Caki2 (cell line): Measurements from ENCODE around the gene NETO2. TPM values are rescaled to one million over a fixed set of nuclear protein-coding genes. Genes with fewer than 3 reads are reported as not detected.
"Not testable (repeated sequence)": the region's sequence is repeated elsewhere in the genome, so short reads cannot be mapped to it uniquely, and the experiment has no call there.

Source experiments
- DNase-seq: peaks from one replicate; pipeline ENCODE4 v3.0.0-alpha.2; 2015; ENCODE audit warnings: low read depth
- in situ Hi-C: cut with HindIII; loops from 2 replicates; pipeline ENCODE4 v1.10.0; 2016; ENCODE audit warnings: low sequenced_read_pairs, low pct_unique_long_range_greater_than_20kb, mixed read lengths
- total RNA-seq: library from RNA; depleted of rRNA; stranded (reverse); fragments of >200 nt; shearing (Covaris generic); gene quantifications from 2 replicates; pipeline ENCODE4 v1.2.3, GENCODE V29; 2014; ENCODE audit warnings: low replicate concordance

The NETO2 gene
- total RNA-seq, 1 experiment from 2014 or later = 33.0 TPM

GRCh38 chr16:47139561-47140185 is 4.1 kb downstream of the NETO2 start:
- in situ Hi-C loops = no loop called here
- DNase-seq = peak; percentile 27

- in situ Hi-C loops = not testable (repeated sequence)
- peak; percentile 18 for DNase-seq
Measured at GRCh38 chr16:47137925-47138324, 5.8 kb downstream of the NETO2 start.

GRCh38 chr16:47136099-47136842 is 7.5 kb downstream of the NETO2 start:
- in situ Hi-C loops = no loop called here
- DNase-seq = no peak

DNA sequence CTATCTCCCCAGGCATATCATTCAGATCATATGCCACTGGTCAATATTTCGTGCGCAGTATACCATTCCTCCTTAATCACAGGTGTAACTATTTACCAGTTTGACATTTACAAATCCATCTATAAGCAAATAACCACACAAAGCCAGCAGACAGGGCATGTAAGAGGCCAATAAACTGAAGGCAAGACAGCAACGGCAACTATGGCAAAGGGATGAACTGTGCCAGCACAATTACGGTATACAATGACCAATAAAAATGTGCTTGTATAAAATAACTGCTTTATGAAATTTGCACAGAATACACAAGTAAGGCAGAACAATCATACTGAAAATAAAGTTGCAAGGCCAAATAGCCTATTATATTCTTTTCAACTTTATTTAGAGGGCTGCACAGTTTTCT is 9.2 kb downstream of the NETO2 start:
- in situ Hi-C loops = no loop called here
- no peak for DNase-seq

- no peak for DNase-seq
- in situ Hi-C loops = no loop called here
Measured at GRCh38 chr16:47132308-47132707, 11.4 kb downstream of the NETO2 start.

DNA sequence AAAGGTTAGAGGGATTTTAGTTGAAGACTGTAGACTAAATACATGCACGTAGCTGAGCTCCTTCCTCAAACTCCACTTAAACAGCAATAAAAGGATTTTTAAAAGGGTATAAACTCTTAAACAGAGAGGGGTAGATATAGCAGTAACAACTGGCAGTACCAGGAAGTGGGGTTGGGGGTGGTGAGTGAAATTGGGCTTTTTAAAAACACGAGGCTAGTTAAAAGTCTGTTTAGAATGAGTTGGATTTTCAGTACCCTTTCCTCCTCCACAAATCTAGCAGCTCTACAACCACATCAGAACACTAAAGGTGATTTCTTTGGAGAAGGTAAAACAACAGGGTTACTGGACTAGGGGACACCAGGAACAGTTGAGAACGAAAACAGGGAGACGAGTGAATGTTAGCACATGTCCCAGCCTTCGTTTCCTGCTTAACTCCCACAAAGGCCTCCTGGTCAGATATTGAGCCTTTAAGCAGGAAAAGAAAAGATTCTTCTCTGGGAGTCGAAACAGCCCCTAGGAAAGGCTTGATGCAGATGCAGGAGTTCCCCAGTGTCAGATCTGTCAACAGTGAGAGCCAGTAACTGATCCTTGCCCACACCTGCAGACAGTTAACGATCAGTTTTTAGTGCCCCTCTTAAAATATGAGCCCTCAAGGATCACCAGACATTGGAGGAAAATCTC is 13.8 kb downstream of the NETO2 start:
- in situ Hi-C loops = no loop called here

GRCh38 chr16:47127541-47127940 is 16.2 kb downstream of the NETO2 start:
- in situ Hi-C loops = no loop called here
- no peak for DNase-seq

More for the DNA sequence above, 13.8 kb downstream of the NETO2 start:
- no peak for DNase-seq

GRCh38 chr16:47125757-47126156 is 18.0 kb downstream of the NETO2 start:
- in situ Hi-C loops = no loop called here
- DNase-seq = no peak

DNA sequence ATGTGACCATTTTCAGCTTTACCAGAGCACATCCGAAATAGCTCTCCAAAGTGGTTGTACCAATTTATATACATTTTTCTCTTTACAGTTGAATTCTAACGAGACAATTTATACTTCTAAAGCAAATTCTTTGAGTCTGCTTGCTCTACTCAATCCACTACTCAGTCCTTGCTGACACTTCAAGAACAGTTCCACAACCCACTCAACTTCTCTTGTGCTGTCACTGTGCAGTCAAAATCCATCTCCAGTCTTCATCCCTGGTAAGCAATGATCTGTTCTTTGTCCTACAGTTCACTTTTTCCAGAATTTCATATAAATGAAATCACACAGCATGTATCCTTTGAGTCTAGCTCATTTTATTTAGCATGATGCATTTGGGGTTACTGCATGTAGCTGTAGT is 30.6 kb downstream of the NETO2 start:
- no peak for DNase-seq
- in situ Hi-C loops = no loop called here

- DNase-seq = no peak
- in situ Hi-C loops = no loop called here
Measured at GRCh38 chr16:47110939-47111338, 32.8 kb downstream of the NETO2 start.

- no peak for DNase-seq
- in situ Hi-C loops = no loop called here
Measured at GRCh38 chr16:47109361-47109760, 34.4 kb downstream of the NETO2 start.

GRCh38 chr16:47102921-47103320 is 40.8 kb downstream of the NETO2 start:
- in situ Hi-C loops, DNase-seq: not testable (repeated sequence)

GRCh38 chr16:47097154-47097553 is 46.6 kb downstream of the NETO2 start:
- in situ Hi-C loops, DNase-seq: not testable (repeated sequence)

DNA sequence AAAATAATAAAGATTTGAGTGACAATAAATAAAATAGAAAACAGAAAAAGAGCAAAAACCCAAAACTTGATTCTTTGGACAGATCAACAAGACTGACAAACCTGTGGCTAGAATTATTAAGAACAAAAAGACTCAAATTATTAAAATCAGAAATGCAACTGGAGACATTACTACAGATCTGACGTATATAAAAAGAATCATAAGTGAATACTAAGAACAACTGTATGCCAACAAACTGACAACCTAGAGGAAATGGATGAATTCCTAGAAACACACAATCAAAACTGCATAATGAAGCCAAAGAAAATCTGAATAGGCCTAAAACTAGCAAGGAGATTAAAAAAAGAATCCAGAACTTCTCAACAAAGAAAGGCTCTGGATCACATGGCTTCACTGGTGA is 47.4 kb downstream of the NETO2 start:
- in situ Hi-C loops = no loop called here
- no peak for DNase-seq

- no peak for DNase-seq
- in situ Hi-C loops = no loop called here
Measured at GRCh38 chr16:47084198-47084597, 59.5 kb downstream of the NETO2 start.

- in situ Hi-C loops = no loop called here
- no peak for DNase-seq
Measured at GRCh38 chr16:47082099-47082865, 61.5 kb downstream of the NETO2 start.

GRCh38 chr16:47081115-47081514 is 62.6 kb downstream of the NETO2 start:
- in situ Hi-C loops = no loop called here
- DNase-seq = no peak

- no peak for DNase-seq
- in situ Hi-C loops = no loop called here
Measured at GRCh38 chr16:47079860-47080259, 63.9 kb downstream of the NETO2 start.
